IMR-90 (cell line): ENCODE measurements around the gene SHC4.

ENCODE experiments used
- CTCF ChIP-seq: conservative IDR thresholded peaks from 2 replicates; pipeline ENCODE4 v1.5.1; 2012; ENCODE audit warnings: mild to moderate bottlenecking, low read depth, low read length, improper control_type of control experiment
- RCOR1 ChIP-seq: IDR thresholded peaks from 2 replicates; pipeline ENCODE4 v1.6.1; 2012; ENCODE audit warnings: mild to moderate bottlenecking, low read length, improper control_type of control experiment; ENCODE audit not compliant: insufficient replicate concordance
- RFX5 ChIP-seq: IDR thresholded peaks from 2 replicates; pipeline ENCODE4 v1.8.0; 2012; ENCODE audit warnings: low read depth, mild to moderate bottlenecking, low read length, moderate library complexity

DNA sequence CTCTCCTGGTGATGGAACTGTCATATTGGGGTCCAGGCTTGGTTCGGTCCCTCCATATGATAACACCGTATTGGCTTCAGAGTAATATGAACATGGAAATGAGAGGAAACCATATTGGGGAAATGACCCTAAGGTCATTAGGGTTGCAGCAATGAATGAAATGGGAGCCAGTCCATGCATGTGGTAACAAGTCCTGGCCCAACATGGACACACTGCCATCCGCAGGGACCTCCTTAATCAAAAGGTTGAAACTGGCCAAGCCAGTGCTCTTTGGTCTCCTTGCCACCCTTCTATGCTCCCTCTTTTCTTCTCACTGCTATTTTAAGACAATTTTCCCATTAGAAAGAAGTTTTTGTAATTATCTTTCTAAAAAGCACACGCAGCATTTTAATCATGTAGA is 8.3 kb downstream of the SHC4 start:
- no peak for TF ChIP-seq CTCF
- TF ChIP-seq RCOR1, result no peak
- TF ChIP-seq RFX5, result no peak
